GM21619 (cell line): Measurements from ENCODE around the gene SPACA9.

ENCODE experiments used
- ATAC-seq: cut with Tn5 transposase; IDR thresholded peaks from one replicate; pipeline ENCODE4 v1.9.1; 2021; ENCODE audit not compliant: unreplicated experiment

Gene SPACA9

GRCh38 chr9:132878695-132879456 is at the start of gene SPACA9:
Gene SPACA9 (plus strand): TSS chr9:132878898. CDS start chr9:132883948, 5,050 bp downstream.
- ATAC-seq, result no peak

DNA sequence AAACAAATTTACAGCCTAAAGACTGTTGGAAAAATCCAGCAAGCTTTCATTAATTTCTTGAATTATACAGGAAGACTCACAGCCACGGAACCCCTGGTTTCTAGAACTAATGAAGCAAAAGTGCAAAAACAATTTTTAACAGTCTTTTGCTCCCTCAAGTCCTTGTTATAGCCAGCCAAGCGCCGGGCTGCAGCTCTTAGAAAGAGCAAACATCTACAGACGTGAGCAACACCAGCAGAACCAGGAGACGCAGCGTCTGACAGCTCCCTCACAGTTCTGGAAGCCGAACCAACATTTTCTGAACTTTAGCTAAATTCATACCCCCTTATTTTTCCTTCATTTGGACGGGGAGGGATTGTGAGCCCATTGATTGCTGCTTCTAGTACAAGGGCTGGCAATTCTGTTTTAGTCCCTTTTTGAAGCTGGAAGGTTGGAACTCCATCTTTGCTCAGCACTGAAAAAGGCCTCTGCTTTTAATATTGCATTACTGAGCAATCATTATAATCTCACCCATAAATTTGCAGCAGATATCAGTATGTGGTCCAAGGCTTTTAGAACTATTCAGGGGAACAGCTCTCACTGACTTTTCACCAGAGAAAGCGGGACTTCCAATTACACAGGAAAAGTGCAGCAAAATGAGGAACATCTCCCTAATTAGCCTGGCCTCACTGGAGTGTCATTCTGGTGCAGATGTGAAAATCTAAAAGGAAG is 46.4 kb upstream of the SPACA9 start:
- no peak for ATAC-seq

DNA sequence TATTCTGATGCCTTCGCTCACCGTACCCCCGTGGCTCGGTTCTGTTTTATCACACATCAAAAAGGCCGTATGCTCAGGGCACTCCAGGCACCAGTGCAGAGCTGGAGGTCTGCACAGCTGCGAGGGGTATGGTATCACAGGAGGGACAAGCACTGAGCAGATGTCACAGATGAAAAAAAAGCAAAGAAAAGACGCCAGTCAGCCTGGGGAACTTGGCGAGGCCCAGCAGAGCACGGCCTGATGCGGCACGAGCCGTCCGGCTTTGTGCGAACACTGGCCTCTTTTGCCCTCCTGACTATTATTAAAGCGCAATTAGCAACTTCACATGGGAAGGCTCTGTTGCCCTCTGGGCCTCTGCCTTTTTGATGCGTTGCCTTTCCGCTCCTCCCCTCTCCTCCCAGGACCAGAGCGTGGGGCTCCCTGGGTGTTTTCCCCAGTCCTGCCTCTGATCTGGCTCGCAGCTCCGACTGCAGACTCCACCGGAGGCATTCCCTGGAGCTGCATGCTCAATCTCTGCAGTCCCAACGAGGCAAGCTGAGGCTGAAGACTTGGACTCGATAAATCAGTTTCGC is 45.1 kb upstream of the SPACA9 start:
- ATAC-seq, result no peak

GRCh38 chr9:132834343-132834742 is 44.4 kb upstream of the SPACA9 start:
- ATAC-seq, result no peak

GRCh38 chr9:132837501-132838286 is 41.0 kb upstream of the SPACA9 start:
- no peak for ATAC-seq

- no peak for ATAC-seq
Measured at GRCh38 chr9:132838291-132838690, 40.4 kb upstream of the SPACA9 start.

GRCh38 chr9:132840980-132841379 is 37.7 kb upstream of the SPACA9 start:
- no peak for ATAC-seq

- no peak for ATAC-seq
Measured at GRCh38 chr9:132842124-132843044, 36.3 kb upstream of the SPACA9 start.

GRCh38 chr9:132846109-132846917 is 32.4 kb upstream of the SPACA9 start:
- ATAC-seq, result no peak

GRCh38 chr9:132846918-132847515 is 31.7 kb upstream of the SPACA9 start:
- ATAC-seq, result no peak

- no peak for ATAC-seq
Measured at GRCh38 chr9:132849185-132849706, 29.5 kb upstream of the SPACA9 start.

- ATAC-seq, result no peak
Measured at GRCh38 chr9:132853482-132853881, 25.2 kb upstream of the SPACA9 start.

DNA sequence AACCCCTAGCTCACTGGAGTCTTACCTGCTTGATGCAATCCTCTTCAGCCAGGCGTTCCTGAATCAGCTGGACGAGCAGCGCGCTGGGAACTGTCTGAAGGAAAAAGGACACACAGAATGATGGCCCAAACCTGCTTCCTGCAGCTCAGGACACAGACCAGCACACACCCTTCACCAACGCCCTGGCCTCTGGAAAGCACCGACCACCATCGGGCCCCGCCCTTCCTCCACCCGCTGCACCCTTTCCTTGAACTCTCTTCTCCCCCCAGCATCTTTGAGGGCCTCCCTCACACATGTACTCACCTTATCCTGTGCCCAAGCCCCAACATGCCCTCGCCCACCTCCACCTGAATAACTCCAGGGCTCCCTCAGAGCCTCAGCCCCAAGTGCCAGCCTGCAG is 23.9 kb upstream of the SPACA9 start:
- ATAC-seq, result no peak

GRCh38 chr9:132855904-132856303 is 22.8 kb upstream of the SPACA9 start:
- no peak for ATAC-seq

- no peak for ATAC-seq
Measured at GRCh38 chr9:132857031-132857430, 21.7 kb upstream of the SPACA9 start.

DNA sequence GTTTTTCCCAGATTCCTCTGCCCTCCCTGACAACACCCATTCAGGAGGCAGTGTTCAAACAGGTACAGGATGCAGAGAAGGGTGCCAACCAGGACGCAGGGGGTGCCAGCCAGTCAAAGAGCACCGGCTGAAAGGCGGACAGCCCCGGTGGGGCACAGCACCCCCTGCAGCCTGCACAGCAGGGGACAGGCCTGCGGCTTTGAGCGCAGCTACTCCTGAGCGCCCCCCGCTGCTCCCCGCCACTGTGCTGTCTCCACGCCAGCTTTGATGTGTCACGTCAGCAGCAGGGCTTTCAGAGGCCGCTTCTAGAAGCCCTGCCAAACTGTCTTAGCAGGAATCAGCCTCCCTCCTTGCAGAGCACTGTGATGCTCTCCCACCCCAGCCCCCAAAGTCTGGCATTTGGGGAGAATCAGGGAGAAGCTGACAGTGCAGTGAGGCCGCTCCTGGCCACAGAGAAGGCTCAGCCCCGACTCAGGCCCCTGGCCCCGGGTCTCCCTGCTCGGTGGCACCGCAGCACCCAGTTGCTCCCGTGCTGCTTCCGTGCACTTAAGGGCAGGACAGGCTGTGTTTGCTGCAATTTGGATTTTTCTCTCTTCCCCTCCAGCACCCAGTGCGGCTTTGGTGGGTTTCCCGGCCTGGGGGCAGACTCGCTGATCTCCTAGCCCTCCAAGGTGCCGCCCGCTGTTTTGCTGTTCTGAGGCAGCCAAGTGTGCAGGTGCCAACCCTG is 20.9 kb upstream of the SPACA9 start:
- no peak for ATAC-seq

- no peak for ATAC-seq
Measured at GRCh38 chr9:132858751-132859150, 19.9 kb upstream of the SPACA9 start.

DNA sequence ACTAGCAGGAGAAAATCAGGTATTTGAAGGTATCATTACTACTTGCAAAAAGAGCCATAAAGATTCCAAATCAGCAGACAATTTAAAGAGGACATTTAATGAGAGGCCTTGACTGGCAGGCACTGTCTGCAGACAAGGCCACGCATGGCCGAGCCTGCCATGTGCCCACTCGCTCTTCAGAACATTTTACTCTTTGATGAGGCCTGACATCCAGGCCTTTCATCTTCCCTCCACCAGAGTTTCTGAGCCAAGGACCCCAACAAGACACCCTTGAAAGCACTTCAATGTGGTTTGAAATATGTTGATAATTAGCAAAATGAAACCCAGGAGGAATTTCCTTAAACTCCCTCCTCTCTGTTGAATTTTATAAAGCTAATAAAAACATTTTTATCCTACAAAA is 17.0 kb upstream of the SPACA9 start:
- ATAC-seq, result no peak
